Adrenal gland (tissue), 12 donors: ENCODE data around the gene BLCAP. TPM values are rescaled to one million over a fixed set of nuclear protein-coding genes. Genes with fewer than 3 reads are reported as not detected.
"Not testable (repeated sequence)": the region's sequence is repeated elsewhere in the genome, so short reads cannot be mapped to it uniquely, and the experiment has no call there.

ENCODE experiments used
- DNase-seq, 7 donors: peaks; one replicate each; pipeline ENCODE4 v3.0.0-alpha.2; 2019 to 2020
- H3K27ac ChIP-seq, 5 donors: fragments of 200-600 bp; sonication (generic) in 4 of 5; 1 replicate in 3 of 5; 2 replicates in 2 of 5; pipeline versions ENCODE4 v1.5.1 to v1.8.0; 2016 to 2020; ENCODE audit warnings: mild to moderate bottlenecking in 1 of 5
- H3K27me3 ChIP-seq: fragments of 200-600 bp; 2 replicates; pipeline ENCODE4 v1.8.0; 2021
- H3K36me3 ChIP-seq, 2 donors: fragments of 200-600 bp; replicated peaks in 1 of 2; 1 replicate in 1 of 2; 2 replicates in 1 of 2; pipeline versions ENCODE4 v1.5.1 to v1.8.0; 2018 to 2022
- H3K4me1 ChIP-seq, 2 donors: fragments of 200-600 bp; replicated peaks in 1 of 2; 1 replicate in 1 of 2; 2 replicates in 1 of 2; pipeline versions ENCODE4 v1.5.1 to v1.8.0; 2018 to 2021
- H3K4me3 ChIP-seq, 4 donors: fragments of 200-600 bp; sonication (generic) in 3 of 4; one replicate each; pipeline ENCODE4 v1.5.1; 2016 to 2018
- H3K9me3 ChIP-seq, 3 donors: fragments of 200-600 bp; sonication (generic) in 1 of 3; replicated peaks in 1 of 3; 1 replicate in 2 of 3; 2 replicates in 1 of 3; pipeline versions ENCODE4 v1.5.1 to v1.8.0; 2016 to 2021
- POLR2A ChIP-seq, 2 donors: fragments of 450-650 bp; IDR thresholded peaks; one replicate each; pipeline ENCODE4 v1.6.1; 2017; ENCODE audit warnings: antibody characterized with exemption in 2 of 2, mild to moderate bottlenecking in 2 of 2, moderate library complexity in 1 of 2
- WGBS, 4 donors: extraction: QIAGEN DNeasy Blood & Tissue Kit in 2 of 4; methylation state at CpG; one replicate each; pipeline versions ENCODE4 v1.1.5 to v1.1.7; 2013 to 2017; 5-methylcytosine and 5-hydroxymethylcytosine counted together
- intact Hi-C, 2 donors: fragments of 100-400 bp; cut with DNase I; formaldehyde crosslinking; loops; one replicate each; pipeline versions ENCODE4 v1.14.1 to v1.15.0; 2022 to 2023
- polyA plus RNA-seq, 3 donors: library from polyadenylated mRNA; stranded (reverse); fragments of 200-250 nt in 2 of 3; fragments of 350-450 nt in 1 of 3; fragmentation: Illumina TruSeq in 1 of 3; extraction: RNeasy Lipid Tissue Mini Kit (QIAGEN cat#74804) in 1 of 3; gene quantifications; one replicate each; pipeline ENCODE4 v1.2.3, GENCODE V29; 2013 to 2014
- total RNA-seq, 9 donors: library from RNA; depleted of rRNA in 4 of 9; stranded (reverse); fragments of >200 nt in 4 of 9; fragments of 120-200 nt in 1 of 9; fragmentation: NEBNext Ultra II Directional in 1 of 9; extraction: Animal tissue kit (Norgen Biotek cat#: 25700) in 1 of 9; gene quantifications; one replicate each; pipeline versions ENCODE4 v1.1.0 to v1.2.4, GENCODE V29; 2013 to 2023
- TF ChIP-seq, protein P1 (sequence below), 6 experiments: fragments of 450-650 bp in 4 of 6; fragments of 200-600 bp in 2 of 6; sonication (generic) in 1 of 6; IDR thresholded peaks; 1 replicate in 5 of 6; 2 replicates in 1 of 6; pipeline versions ENCODE4 v1.5.1 to v1.8.0; 2016 to 2021; ENCODE audit warnings: antibody characterized with exemption in 6 of 6, mild to moderate bottlenecking in 2 of 6, moderate library complexity in 1 of 6
- donor health status: healthy with polysubstance abuse.
- donor health status: Bipolar disorder and iron deficiency.
- donor health status: DM: yes; HTN: yes; CAD: no.
- donor health status: DM: no; HTN: no; CAD: no.
- donor health status: DM: no; HTN: no; CAD: no.
- donor health status: DM: yes; HTN: yes; CAD: no.

Gene BLCAP
- total and polyA plus RNA-seq, 12 donors: 50.2 to 105 (median 68.4) TPM

- Histone ChIP-seq H3K27ac (no peak overlapping the region), H3K27me3 (no peaks in the 10 kb centered on the region), H3K36me3 (no peaks in the 10 kb centered on the region), H3K4me1 (no peaks in the 10 kb centered on the region), H3K9me3 (no peaks in the 10 kb centered on the region), H3K4me3 (no peak overlapping the region)
- intact Hi-C loops: no loop called here
- WGBS, 4 donors: 85 to 100% (median 94%) methylated on average over 6 of the region's 6 CpGs
- TF ChIP-seq, protein P1, sequence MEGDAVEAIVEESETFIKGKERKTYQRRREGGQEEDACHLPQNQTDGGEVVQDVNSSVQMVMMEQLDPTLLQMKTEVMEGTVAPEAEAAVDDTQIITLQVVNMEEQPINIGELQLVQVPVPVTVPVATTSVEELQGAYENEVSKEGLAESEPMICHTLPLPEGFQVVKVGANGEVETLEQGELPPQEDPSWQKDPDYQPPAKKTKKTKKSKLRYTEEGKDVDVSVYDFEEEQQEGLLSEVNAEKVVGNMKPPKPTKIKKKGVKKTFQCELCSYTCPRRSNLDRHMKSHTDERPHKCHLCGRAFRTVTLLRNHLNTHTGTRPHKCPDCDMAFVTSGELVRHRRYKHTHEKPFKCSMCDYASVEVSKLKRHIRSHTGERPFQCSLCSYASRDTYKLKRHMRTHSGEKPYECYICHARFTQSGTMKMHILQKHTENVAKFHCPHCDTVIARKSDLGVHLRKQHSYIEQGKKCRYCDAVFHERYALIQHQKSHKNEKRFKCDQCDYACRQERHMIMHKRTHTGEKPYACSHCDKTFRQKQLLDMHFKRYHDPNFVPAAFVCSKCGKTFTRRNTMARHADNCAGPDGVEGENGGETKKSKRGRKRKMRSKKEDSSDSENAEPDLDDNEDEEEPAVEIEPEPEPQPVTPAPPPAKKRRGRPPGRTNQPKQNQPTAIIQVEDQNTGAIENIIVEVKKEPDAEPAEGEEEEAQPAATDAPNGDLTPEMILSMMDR (IDR thresholded peaks at IDR 0.05): no peak
- TF ChIP-seq POLR2A (IDR thresholded peaks at IDR 0.05): no peak
- DNase-seq: no peak
Measured at GRCh38 chr20:37492096-37492625, 35.5 kb downstream of the BLCAP start.

GRCh38 chr20:37490663-37491350 is 36.9 kb downstream of the BLCAP start:
- peak in 1 of 7 donors; percentile 17 for DNase-seq
- 80 to 88% (median 84%) methylated on average over 7 of the region's 7 CpGs for whole genome bisulfite sequencing, 4 donors
- no peaks in the 10 kb centered on the region for H3K4me1 ChIP-seq

DNA sequence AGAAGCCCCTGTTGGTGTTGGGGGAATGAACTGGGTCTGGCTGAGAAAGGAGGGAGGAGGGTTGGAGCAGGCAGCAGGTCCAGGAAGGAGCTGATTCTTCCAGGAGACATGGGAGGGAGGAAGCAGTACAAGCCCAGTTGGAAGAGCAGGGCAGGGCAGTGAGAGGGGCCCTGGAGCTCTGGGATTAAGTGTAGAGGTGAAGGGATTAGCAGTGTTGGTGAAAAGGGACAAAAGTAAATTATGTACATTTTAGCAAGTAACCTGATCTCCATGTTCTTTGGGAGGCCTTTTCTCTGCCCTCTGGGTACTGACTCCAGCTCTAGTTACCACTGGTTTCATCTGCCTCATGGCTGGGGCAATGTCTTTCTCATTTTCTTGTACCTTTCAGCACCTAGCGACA is 41.5 kb downstream of the BLCAP start:
- H3K4me1 ChIP-seq, H3K27ac ChIP-seq, H3K36me3 ChIP-seq, intact Hi-C loops, H3K9me3 ChIP-seq, H3K27me3 ChIP-seq, H3K4me3 ChIP-seq: not testable (repeated sequence)
- WGBS, 4 donors: 98 to 100% (median 100%) methylated on average over 1 of the region's 1 CpG
- peak in 1 of 7 donors; percentile 10 for DNase-seq

More at GRCh38 chr20:37490663-37491350, 36.9 kb downstream of the BLCAP start:
- no peak overlapping the region for H3K27ac ChIP-seq
- H3K36me3 ChIP-seq: no peaks in the 10 kb centered on the region
- intact Hi-C loops: no loop called here
- no peaks in the 10 kb centered on the region for H3K27me3 ChIP-seq
- TF ChIP-seq, protein P1 (IDR thresholded peaks at IDR 0.05): no peak
- no peak for TF ChIP-seq POLR2A (IDR thresholded peaks at IDR 0.05)
- no peak overlapping the region for H3K4me3 ChIP-seq
- no peaks in the 10 kb centered on the region for H3K9me3 ChIP-seq

- Histone ChIP-seq H3K4me1 (no peaks in the 10 kb centered on the region), H3K36me3 (no peaks in the 10 kb centered on the region), H3K27me3 (no peaks in the 10 kb centered on the region), H3K27ac (no peak overlapping the region), H3K9me3 (no peaks in the 10 kb centered on the region), H3K4me3 (no peak overlapping the region)
- WGBS, 4 donors: 56 to 63% (median 61%) methylated on average over 3 of the region's 3 CpGs
- DNase-seq: no peak
- TF ChIP-seq, protein P1 (IDR thresholded peaks at IDR 0.05): no peak
- TF ChIP-seq POLR2A (IDR thresholded peaks at IDR 0.05): no peak
- intact Hi-C loops: no loop called here
Measured at GRCh38 chr20:37484331-37484730, 43.3 kb downstream of the BLCAP start.

GRCh38 chr20:37481610-37482009 is 46.1 kb downstream of the BLCAP start:
- TF ChIP-seq POLR2A (IDR thresholded peaks at IDR 0.05): no peak
- no peak overlapping the region for H3K4me3 ChIP-seq
- H3K27me3 ChIP-seq: no peaks in the 10 kb centered on the region
- no peak overlapping the region for H3K27ac ChIP-seq
- no peak for DNase-seq
- H3K36me3 ChIP-seq: no peaks in the 10 kb centered on the region
- intact Hi-C loops: no loop called here
- H3K4me1 ChIP-seq: no peaks in the 10 kb centered on the region
- no peaks in the 10 kb centered on the region for H3K9me3 ChIP-seq
- 78 to 86% (median 82%) methylated on average over 5 of the region's 5 CpGs for WGBS, 4 donors
